Stimulated activated CD8-positive, alpha-beta memory T cell treated with anti-CD3 and anti-CD28 coated beads, Interleukin-4, amount 100 ng/mL, for 24 hours (primary cell): Measurements from ENCODE around the gene SQOR.

Experiments
- DNase-seq: peaks from one replicate; pipeline ENCODE4 v3.0.0-alpha.2; 2020; ENCODE audit warnings: low read depth

The SQOR gene

DNA sequence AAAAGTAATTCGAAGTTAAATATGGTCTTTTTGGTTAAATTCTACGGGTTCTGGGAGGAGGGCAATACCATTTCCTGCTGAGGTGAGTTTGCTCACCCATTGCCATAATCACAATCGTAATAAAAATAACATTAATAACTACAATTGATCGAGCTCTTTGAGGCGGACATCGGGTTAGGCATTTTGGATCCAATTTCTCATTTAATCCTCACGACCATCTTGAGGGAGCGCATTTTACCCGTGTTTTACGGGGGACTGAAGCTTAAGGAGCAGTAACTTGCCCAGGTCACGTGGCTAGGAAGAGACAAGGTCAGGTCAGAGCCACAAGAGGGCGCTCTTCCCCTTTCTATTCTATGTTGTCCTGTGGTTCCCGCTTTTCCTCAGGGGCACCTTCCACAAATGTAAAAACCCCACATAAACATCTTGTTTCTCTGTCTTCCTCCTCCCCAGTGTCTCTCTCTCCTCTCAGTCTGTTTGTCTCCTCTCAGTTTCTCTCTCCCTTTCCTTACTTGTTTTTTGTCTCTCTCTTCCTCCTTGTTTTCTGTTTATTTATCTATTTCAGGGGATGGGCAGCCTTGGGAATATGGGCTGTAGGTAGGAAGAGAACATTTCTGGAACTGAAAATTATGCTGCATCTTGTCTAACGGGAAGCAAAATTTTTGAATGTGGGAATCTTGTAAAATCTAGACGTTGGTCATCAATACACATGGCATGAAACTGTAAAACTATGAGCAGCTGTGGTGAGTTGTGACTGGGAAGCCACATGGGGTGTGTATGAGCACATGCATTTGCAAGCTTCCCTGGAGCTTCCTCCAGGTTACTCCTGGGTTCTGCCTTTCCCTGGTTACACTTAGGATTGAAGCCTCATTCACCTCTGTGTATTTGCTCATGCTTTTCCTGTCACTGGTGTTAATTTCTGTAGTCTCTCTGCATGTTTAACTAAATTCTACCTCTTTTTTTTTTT is 71.0 kb downstream of the SQOR start:
- peak; percentile 38 for DNase-seq

DNA sequence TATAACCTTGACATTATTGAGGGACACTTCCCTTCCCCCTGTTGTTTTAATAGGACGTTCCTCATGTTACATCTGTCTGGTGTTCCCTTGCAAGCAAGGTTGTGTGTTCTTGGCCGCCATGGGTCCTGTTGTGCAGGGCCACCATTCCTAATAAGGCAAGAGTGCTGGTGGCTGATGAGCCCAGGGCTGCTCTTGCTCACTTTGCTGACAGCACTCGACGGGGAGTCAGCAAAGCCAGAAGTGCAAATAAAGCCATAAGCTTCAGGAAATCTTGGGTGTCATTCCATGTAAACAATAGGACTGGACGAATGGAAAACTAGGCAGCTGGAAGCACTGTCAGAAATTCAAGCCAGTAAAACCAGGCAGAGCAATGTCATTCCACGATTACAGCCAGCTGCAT is 75.8 kb downstream of the SQOR start:
- no peak for DNase-seq

DNA sequence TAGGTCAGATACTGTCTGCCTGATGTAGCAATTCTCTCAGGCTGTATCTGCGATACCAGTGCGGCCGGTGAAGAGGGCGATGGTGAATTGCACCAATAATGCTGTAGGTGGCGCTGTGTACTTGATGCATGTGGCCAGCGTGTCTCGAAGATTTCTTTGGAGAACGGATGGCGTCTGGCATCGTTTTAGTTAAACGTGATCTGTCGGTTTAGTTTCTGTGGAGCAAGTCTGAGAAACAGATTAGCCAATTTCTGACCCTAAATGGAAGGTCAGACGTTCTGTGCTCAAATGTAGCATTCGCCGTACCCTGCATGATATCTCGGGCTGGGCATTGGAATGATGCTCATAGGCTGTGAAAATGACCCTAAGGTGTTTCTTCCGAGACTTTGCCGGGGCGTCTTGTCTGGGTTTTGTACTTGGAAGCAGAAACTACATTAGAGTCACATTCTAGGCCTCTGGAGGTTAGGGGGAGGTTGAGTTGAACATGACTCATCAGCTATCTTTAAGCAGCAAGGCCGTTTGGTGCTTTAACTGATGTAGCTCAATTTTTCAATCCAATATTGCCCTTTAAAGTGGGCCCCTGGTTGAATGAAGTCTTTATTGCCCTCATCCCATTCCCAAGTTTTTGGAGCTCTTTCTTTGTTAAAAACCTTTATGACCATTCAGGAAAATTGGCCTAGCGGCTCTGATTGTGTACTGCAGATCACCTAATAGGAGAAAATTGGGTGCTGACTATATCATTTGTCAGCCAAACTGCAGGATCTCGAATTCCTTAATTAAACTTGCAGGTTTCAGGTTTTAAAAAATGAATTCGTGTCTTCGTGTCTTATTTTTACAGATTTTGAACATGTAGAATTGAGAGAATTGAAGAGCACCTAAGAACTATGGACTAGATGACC is 80.0 kb downstream of the SQOR start:
- peak; percentile 9 for DNase-seq

DNA sequence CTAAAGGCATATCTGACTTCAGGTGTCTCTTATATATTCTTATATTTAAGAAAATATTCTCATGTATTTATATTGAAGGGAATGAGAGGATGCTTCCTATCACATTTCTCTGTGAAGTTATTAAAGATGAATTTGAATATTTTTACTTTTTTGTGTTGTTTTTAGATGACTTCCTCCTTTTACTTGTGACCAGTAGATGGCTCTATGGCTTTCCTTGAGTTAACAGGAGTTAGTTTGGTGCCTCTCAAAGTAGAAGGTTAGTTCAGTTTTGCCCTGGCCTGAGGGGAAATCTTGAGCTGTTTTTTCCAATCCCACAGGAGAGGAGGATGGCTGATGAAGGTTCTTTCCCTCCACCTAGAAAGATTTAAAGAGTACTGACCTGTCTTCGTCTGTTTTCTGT is 80.7 kb downstream of the SQOR start:
- DNase-seq, result no peak

DNA sequence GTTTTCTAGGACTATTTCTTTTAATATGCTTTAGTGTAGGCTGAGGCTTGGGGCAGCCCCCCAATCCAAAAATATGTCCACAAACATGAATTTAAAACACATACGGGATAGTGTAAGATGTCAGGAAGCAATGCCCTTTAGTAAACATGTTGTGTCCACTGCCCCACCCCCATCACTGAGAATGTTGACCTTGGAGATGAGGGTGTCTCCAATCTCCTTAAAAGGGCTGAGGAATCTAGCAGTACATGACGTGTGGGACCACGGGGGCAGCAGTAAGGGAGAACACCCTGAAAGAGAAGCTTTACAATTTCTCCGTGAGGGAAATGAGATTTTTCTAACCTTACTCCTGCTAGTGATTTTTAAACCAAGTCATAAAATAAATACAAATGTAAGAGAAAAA is 84.7 kb downstream of the SQOR start:
- no peak for DNase-seq

DNA sequence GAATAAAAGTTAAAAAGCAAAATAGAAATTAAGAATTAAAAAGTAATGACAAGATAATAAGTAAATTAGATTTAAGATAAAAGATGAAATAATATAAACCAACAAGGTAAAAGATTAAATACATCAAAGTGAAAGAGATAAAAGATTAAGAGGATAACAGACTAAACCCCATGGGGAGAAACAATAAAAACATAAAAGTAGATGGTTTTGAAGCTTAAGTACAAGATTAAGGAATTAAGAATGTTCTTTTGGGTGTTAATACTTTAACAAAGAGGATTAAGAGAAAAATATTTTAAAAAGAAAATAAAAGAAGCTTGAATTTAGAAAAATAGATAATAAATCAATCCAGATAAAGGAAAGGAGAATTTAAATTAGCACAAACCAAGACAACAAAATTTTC is 85.4 kb downstream of the SQOR start:
- no peak for DNase-seq

DNA sequence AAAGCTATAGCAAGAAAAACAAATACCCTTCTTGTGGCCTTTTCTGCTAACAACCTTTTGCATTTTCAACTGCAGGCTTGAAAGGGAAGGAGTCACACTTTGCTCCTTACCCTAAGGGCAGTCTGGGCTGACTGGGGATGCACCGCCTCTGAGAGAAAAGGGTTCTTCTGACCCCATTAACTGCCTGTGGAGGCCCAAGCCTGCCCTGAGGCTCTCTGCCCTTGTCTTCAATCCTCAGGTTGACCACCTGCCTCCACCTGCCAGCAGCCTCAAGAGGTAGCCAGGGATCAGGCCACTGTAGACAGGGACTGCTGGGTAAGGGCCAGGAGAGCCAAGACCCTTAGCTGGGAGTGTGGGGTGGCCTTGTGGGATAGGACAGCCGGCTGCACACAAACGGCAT is 93.8 kb downstream of the SQOR start:
- no peak for DNase-seq

DNA sequence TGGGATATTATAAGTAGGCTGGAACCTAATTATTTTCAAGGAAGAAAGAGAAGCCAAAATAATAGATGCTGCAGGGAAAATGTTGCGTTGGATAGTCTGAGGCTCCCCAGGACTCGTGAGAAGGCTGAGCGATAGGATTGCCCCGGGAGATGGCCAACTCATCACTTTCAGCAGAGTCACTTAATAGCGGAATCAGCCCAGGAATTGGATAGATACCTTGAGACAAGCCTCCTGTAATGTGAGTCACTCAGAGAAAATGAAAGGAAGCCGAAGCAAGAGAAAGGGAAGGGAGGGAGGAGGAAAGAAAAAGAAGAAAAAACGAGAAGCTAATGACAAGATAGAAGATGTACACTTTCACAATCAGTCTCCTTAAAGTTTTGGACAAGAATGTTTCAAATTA is 94.3 kb downstream of the SQOR start:
- no peak for DNase-seq

DNA sequence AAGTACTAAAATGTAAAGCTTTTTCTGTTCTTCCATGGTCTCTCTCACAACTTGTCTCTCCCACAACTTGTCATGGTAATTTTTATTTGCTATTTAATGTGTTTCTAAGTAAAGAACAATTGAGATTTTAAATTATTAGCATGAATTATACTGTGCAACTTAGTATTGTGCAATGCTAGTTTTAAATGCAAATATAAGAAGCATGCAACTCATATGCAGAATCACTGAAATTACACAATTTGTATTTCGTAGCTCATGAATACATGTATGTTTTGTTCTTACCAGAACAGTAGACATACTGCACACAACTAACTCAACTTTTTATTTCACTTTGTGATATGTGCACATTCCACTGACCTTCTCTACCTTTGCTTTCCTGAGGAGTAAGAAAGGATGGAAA is 96.5 kb downstream of the SQOR start:
- no peak for DNase-seq

DNA sequence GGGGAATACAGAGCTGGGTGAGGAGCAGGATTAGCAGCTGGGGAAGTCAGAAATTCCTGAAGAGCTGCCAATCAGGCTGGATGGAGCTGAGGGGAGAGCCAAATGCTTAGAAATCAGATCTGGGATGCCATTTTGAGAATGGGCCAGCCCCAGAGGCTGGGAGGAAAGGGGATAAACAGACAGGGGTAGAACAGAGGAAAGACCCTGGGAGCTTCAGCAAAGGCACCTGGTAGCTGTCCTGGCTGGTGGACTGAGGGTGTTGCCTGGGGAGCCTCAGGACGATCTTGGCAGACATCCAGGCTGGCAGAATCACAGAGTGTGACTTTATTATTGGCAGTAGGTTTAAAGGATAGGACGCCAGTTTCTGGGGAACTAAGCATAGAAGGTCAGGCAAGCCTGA is 97.8 kb downstream of the SQOR start:
- no peak for DNase-seq

DNA sequence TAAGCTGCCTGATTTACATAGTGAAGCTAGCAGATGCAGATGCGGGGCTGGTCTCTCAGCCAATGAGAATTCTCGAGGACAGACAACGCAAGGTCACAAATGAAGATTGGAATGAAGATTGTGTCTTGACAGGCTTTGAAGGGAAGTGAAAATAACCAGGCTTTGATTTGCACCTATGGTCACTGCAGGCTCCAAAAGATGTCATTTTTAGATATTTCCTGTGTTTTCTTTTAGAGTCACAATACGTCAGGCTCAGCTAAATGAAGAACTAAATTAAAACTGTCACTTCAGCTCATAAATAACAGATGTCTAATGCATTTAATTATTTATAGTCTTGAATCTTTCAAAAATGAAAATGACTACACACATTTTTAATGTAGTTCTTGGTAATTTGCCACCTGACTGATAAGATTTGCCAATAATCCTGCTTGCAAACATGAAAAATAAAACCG is 99.5 kb downstream of the SQOR start:
- DNase-seq, result no peak
